DOHH2 (cell line): Measurements from ENCODE around the gene MTF1.

Experiments
- H3F3A ChIP-seq: fragments of 200-600 bp; sonication (generic), shearing (Covaris generic); 2 replicates; pipeline ENCODE4 v1.6.0; 2016; ENCODE audit warnings: antibody characterized with exemption, mild to moderate bottlenecking; ENCODE audit not compliant: control insufficient read depth, insufficient read depth
- H3K27ac ChIP-seq: fragments of 200-600 bp; sonication (generic); 2 replicates; pipeline ENCODE4 v1.5.1; 2014; ENCODE audit warnings: low read depth, mild to moderate bottlenecking, low read length, moderate library complexity
- H3K27me3 ChIP-seq: fragments of 200-600 bp; sonication (generic); 2 replicates; pipeline ENCODE4 v1.6.1; 2014; ENCODE audit warnings: mild to moderate bottlenecking, low read length, mixed read lengths; ENCODE audit not compliant: control insufficient read depth
- H3K36me3 ChIP-seq: fragments of 200-600 bp; sonication (generic); 2 replicates; pipeline ENCODE4 v1.6.1; 2014; ENCODE audit warnings: mild to moderate bottlenecking, low read length, moderate library complexity, mixed read lengths; ENCODE audit not compliant: control insufficient read depth
- H3K4me1 ChIP-seq: fragments of 200-600 bp; sonication (generic); 2 replicates; pipeline ENCODE4 v1.6.1; 2014; ENCODE audit warnings: mild to moderate bottlenecking, low read length, mixed read lengths; ENCODE audit not compliant: control insufficient read depth
- H3K4me2 ChIP-seq: fragments of 200-600 bp; sonication (generic); 2 replicates; pipeline ENCODE4 v1.6.0; 2014; ENCODE audit warnings: mild to moderate bottlenecking, low read length, moderate library complexity
- H3K4me3 ChIP-seq: fragments of 200-600 bp; sonication (generic); 2 replicates; pipeline ENCODE4 v1.5.1; 2014; ENCODE audit warnings: mild to moderate bottlenecking, low read length, mixed read lengths
- H3K79me2 ChIP-seq: fragments of 200-600 bp; sonication (generic); 2 replicates; pipeline ENCODE4 v1.6.1; 2014; ENCODE audit warnings: mild to moderate bottlenecking, low read length, mixed read lengths; ENCODE audit not compliant: control insufficient read depth
- H3K9me2 ChIP-seq: fragments of 200-600 bp; sonication (generic); replicated peaks from 2 replicates; pipeline ENCODE4 v1.6.1; 2014; ENCODE audit warnings: mild to moderate bottlenecking, low read length, mixed read lengths; ENCODE audit not compliant: control insufficient read depth
- H3K9me3 ChIP-seq: fragments of 200-600 bp; sonication (generic); 2 replicates; pipeline ENCODE4 v1.6.1; 2014; ENCODE audit warnings: antibody characterized with exemption, low read length, mixed read lengths; ENCODE audit not compliant: control insufficient read depth, insufficient read depth
- H4K20me1 ChIP-seq: fragments of 200-600 bp; sonication (generic); 2 replicates; pipeline ENCODE4 v1.6.0; 2014; ENCODE audit warnings: low read depth, mild to moderate bottlenecking, antibody characterized with exemption, low read length, moderate library complexity; ENCODE audit not compliant: control insufficient read depth, insufficient read depth
- EZH2phosphoT487 ChIP-seq: fragments of 200-600 bp; sonication (generic); IDR thresholded peaks from 2 replicates; pipeline ENCODE4 v1.6.1; 2017; ENCODE audit warnings: borderline replicate concordance, mild to moderate bottlenecking, antibody characterized with exemption, low read length, moderate library complexity, mixed read lengths
- TF ChIP-seq, protein P1 (sequence below): fragments of 200-600 bp; sonication (generic); IDR thresholded peaks from one replicate; pipeline ENCODE4 v1.5.1; 2014; ENCODE audit warnings: antibody characterized with exemption, mild to moderate bottlenecking, low read depth, low read length; ENCODE audit not compliant: poor library complexity, severe bottlenecking

The MTF1 gene

DNA sequence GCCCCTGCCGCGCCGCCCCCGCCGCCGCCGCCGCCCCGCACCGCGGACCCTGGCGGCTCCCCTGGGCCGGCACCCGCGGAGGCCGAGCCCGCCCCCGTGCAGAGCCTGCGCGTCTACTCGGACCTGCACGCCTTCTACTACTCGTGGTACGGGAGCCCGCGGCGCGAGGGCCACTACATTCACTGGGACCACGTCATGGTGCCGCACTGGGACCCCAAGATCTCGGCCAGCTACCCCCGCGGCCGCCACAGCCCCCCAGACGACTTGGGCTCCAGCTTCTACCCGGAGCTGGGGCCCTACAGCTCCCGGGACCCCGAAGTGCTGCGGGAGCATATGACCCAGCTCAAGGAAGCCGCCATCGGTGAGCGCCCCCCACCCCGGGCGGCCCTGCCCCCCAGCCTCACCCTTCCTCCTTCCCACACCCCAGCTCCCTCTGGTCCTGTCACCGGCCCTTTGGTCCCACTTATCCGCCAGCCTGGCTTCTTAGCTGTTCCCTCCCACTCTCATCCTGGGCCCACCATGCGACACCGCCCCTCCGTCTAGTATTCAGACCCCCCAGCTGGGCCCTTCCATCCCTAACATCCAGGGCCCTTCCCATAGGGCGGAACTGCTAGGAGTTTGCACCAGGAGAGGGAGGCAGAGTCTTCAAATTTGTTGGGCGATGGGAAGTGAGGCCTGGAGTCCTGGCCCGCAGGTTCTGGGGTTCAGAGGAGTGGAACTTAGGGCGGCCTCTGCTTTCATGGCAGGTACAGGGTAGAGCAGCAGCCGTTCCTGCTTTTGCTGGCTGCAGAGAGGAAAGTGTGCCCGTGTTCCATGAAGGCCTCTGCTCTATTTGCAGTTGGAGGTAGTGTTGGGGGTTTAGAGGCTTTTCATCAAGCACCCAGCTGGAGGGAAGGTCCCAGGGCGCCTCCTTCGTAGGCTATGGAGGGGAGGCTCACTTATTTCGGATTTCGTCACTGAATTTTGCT is 64.7 kb downstream of the MTF1 start:
- Histone ChIP-seq H3K27ac (no peak overlapping the region), H3K9me2 (no peaks in the 10 kb centered on the region), H4K20me1 (no peaks in the 10 kb centered on the region), H3K27me3 (no peaks in the 10 kb centered on the region), H3K4me1 (peaks cover 17% of the 10 kb centered on the region), H3F3A (no peaks in the 10 kb centered on the region), H3K79me2 (peaks cover 16% of the 10 kb centered on the region), H3K36me3 (peaks cover 34% of the 10 kb centered on the region), H3K9me3 (no peaks in the 10 kb centered on the region), H3K4me2 (peak overlapping the region; percentile 96), H3K4me3 (peak overlapping the region; percentile 89)
- TF ChIP-seq EZH2phosphoT487 = no peak
- TF ChIP-seq, protein P1, sequence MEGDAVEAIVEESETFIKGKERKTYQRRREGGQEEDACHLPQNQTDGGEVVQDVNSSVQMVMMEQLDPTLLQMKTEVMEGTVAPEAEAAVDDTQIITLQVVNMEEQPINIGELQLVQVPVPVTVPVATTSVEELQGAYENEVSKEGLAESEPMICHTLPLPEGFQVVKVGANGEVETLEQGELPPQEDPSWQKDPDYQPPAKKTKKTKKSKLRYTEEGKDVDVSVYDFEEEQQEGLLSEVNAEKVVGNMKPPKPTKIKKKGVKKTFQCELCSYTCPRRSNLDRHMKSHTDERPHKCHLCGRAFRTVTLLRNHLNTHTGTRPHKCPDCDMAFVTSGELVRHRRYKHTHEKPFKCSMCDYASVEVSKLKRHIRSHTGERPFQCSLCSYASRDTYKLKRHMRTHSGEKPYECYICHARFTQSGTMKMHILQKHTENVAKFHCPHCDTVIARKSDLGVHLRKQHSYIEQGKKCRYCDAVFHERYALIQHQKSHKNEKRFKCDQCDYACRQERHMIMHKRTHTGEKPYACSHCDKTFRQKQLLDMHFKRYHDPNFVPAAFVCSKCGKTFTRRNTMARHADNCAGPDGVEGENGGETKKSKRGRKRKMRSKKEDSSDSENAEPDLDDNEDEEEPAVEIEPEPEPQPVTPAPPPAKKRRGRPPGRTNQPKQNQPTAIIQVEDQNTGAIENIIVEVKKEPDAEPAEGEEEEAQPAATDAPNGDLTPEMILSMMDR = no peak

DNA sequence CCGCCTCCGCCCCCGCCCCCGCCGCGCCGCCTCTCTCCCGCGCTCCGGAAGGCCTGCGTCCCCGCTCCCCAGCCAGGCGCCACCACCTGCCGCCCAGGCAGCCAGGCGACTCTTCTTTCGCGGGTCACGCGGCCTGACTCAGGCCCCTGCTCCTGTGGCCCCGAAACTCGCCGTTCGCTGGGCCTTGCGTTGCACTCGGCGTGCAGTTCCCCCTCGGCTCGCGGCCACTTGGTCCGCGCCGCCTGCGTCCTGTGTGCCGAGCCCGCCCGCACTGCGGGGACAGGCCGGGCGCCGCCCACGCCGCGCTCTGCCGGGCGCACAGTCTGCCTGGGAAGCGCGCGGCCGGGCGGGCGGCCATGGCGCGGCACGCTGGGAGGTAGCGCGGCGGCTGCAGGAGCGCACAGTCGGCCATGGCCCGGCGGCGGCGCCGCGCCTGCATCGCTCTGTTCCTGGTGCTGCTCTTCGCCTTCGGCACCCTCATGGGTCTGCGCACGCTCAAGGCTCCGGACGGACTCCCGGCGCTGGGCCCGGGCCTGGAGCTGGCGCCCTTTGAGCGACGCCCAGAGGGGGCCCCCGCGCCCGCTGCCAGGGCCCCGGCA is 65.5 kb downstream of the MTF1 start, which contains the start of gene MANEAL:
Gene MANEAL, plus strand, starts transcription at position 75 of the 599 bp plus-strand sequence. Its CDS starts 336 bp downstream, at position 411.
- H3K36me3 ChIP-seq = peaks cover 26% of the 10 kb centered on the region
- peaks cover 16% of the 10 kb centered on the region for H3K79me2 ChIP-seq
- no peak within 1 kb of the TSS for H3K27ac ChIP-seq
- TF ChIP-seq, protein P1 = no peak
- no peak for TF ChIP-seq EZH2phosphoT487
- H3K4me2 ChIP-seq = peak within 1 kb of the TSS; percentile 96
- peaks cover 17% of the 10 kb centered on the region for H3K4me1 ChIP-seq
- no peaks in the 10 kb centered on the region for H3K9me3 ChIP-seq
- H4K20me1 ChIP-seq = no peaks in the 10 kb centered on the region
- no peaks in the 10 kb centered on the region for H3F3A ChIP-seq
- H3K4me3 ChIP-seq = peak within 1 kb of the TSS; percentile 89
- no peaks in the 10 kb centered on the region for H3K9me2 ChIP-seq
- H3K27me3 ChIP-seq = peaks cover 4% of the 10 kb centered on the region

DNA sequence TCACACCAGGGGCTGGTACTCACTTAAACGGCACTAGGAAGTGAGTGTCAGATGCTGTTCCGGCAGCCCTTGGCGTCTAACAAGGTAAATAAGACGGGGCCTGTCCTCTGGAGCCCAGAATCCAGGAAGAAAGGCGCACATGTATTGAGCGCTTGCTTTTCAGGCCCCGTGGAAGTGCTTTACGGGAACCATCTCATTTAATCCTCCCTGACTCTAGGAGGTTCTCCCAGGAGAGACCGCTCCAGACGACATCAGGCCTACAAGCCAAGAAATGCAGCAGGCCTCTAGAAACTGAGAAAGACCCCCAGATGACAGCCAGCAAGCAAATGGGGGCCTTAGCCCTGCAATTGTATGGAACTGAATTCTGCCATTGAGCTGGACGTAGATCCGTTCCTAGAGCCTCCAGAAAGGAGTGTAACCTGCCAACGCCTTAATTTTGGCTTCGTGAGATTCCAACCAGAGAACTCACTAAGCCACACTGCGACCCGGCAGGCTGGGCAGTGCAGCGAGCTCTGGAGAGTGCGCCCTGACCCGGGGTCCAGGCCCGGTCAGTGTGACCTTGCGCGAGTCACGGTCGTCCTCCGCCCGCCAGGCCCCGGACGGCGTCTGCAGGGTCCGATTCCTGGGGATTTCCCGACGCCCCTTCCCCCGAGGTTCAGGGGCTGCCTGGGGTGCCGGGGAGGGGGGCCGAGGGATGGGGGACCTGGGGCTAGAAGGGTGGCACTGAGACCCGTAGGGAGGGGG is 66.3 kb downstream of the MTF1 start:
- TF ChIP-seq, protein P1 = no peak
- no peak for TF ChIP-seq EZH2phosphoT487
- H4K20me1 ChIP-seq = no peaks in the 10 kb centered on the region
- H3K4me1 ChIP-seq = peaks cover 17% of the 10 kb centered on the region
- H3K4me2 ChIP-seq = peak overlapping the region; percentile 72
- H3K27ac ChIP-seq = no peak overlapping the region
- H3K9me2 ChIP-seq = no peaks in the 10 kb centered on the region
- H3K9me3 ChIP-seq = no peaks in the 10 kb centered on the region
- peaks cover 11% of the 10 kb centered on the region for H3K27me3 ChIP-seq
- H3F3A ChIP-seq = no peaks in the 10 kb centered on the region
- peak overlapping the region; percentile 61 for H3K4me3 ChIP-seq
- H3K79me2 ChIP-seq = peaks cover 16% of the 10 kb centered on the region
- peaks cover 23% of the 10 kb centered on the region for H3K36me3 ChIP-seq
